ENCODE data around the gene DIPK1C.

Gene DIPK1C

DNA sequence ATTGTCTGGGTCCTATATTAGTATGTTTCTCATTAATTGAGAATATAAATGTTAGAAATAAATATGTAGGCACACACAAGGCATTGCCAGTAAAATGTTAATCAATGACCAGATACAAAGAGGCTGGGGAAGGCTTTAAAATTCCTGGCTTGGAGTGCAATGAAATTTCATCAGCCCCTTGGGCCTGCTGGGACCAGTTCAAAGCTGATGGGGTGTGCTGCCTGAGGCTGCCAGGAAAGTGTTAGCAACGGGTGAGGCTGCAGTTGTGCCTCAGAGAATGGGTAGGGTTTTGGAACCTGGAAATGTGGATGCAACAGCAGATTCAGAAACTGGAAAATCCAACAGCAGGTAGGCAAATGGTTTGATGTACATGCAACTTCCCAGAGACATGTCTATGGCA, 68.9 kb downstream of the DIPK1C start:
- DNase-seq (ENCODE audit: low read depth in 2 of 2): no peak

DNA sequence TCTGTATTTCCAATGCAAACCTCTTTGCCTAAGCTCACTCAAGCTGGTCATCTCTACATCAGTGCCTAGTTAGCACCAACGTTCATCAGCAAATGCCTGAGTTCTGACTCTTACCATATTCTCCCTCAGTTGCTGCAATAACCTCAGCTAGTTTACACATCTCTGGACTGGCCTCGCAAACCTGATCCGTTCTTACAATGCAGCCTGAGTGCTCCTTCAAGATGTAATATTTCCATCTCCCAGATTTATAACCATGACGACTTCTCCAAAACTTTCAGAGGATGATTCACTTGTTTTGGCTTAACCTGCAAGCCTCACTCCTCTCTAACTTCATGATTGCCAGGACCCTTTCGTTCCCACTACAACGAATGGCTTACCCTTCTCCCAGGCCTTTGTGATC, 69.7 kb downstream of the DIPK1C start:
- no peak for DNase-seq (ENCODE audit: low read depth in 2 of 2)
